Peyer's patch (tissue), 4 donors: ENCODE data around the gene SOX18. TPM values are rescaled to one million over a fixed set of nuclear protein-coding genes. Genes with fewer than 3 reads are reported as not detected.
A peak's percentile ranks its signal among the peaks of the same experiment; 100 is the strongest.

Source experiments
- DNase-seq, 3 donors: peaks; one replicate each; pipeline ENCODE4 v3.0.0-alpha.2; 2017 to 2019
- H3K27ac ChIP-seq, 4 donors: fragments of 200-600 bp; sonication (generic); one replicate each; pipeline ENCODE4 v1.5.1; 2016 to 2019
- H3K27me3 ChIP-seq, 2 donors: fragments of 200-600 bp; sonication (generic); one replicate each; pipeline ENCODE4 v1.5.1; 2019
- H3K36me3 ChIP-seq, 3 donors: fragments of 200-600 bp; sonication (generic); one replicate each; pipeline ENCODE4 v1.5.1; 2016 to 2019
- H3K4me1 ChIP-seq, 4 donors: fragments of 200-600 bp; sonication (generic); one replicate each; pipeline ENCODE4 v1.5.1; 2016 to 2019
- H3K4me3 ChIP-seq, 4 donors: fragments of 200-600 bp; sonication (generic); 1 replicate in 3 of 4; 2 replicates in 1 of 4; pipeline ENCODE4 v1.5.1; 2016 to 2019; ENCODE audit warnings: mild to moderate bottlenecking in 1 of 4
- H3K9me3 ChIP-seq, 4 donors: fragments of 200-600 bp; sonication (generic); one replicate each; pipeline ENCODE4 v1.5.1; 2016 to 2019; ENCODE audit warnings: mild to moderate bottlenecking in 1 of 4
- CTCF ChIP-seq, 6 experiments: fragments of 450-650 bp in 4 of 6; fragments of 200-600 bp in 2 of 6; sonication (generic) in 1 of 6; IDR thresholded peaks; one replicate each; pipeline ENCODE4 v1.5.1; 2017 to 2019; ENCODE audit warnings: antibody characterized with exemption in 6 of 6, mild to moderate bottlenecking in 3 of 6, moderate library complexity in 1 of 6
- POLR2A ChIP-seq, 2 donors: fragments of 450-650 bp; IDR thresholded peaks; one replicate each; pipeline ENCODE4 v1.5.1; 2017; ENCODE audit warnings: antibody characterized with exemption in 2 of 2, mild to moderate bottlenecking in 2 of 2, moderate library complexity in 2 of 2
- total RNA-seq, 4 donors: library from RNA; depleted of rRNA; stranded (reverse); fragments of >200 nt; gene quantifications; one replicate each; pipeline ENCODE4 v1.1.0, GENCODE V29; 2016

Gene SOX18
- total RNA-seq, 4 donors from 2014 or later = 2.8 to 6.6 (median 3.4) TPM; not detected in 1

- no peak for DNase-seq
- Histone ChIP-seq H3K27me3 (peaks cover 0 to 32% of the 10 kb centered on the region in 2 donors), H3K4me1 (peaks cover 0 to 24% (median 9%) of the 10 kb centered on the region in 4 donors), H3K4me3 (peak overlapping the region in 1 of 4 donors; percentile 37), H3K27ac (peak overlapping the region in 3 of 4 donors; percentile 31 to 65 (median 57)), H3K36me3 (no peaks in the 10 kb centered on the region), H3K9me3 (no peaks in the 10 kb centered on the region)
- TF ChIP-seq CTCF (IDR thresholded peaks at IDR 0.05) = no peak
- TF ChIP-seq POLR2A (IDR thresholded peaks at IDR 0.05) = no peak
Observed at GRCh38 chr20:64050261-64051032, 1.0 kb upstream of the SOX18 start.

- peak overlapping the region in 3 of 4 donors; percentile 36 to 37 (median 37) for H3K4me3 ChIP-seq
Observed at GRCh38 chr20:64049878-64050260, 430 bp upstream of the SOX18 start.

GRCh38 chr20:64048402-64049044, 916 bp downstream of the SOX18 start:
- no peaks in the 10 kb centered on the region for H3K36me3 ChIP-seq
- H3K27ac ChIP-seq = no peak overlapping the region
- H3K27me3 ChIP-seq = peaks cover 0 to 32% of the 10 kb centered on the region in 2 donors
- no peak for DNase-seq
- peak overlapping the region in 3 of 4 donors; percentile 36 to 37 (median 37) for H3K4me3 ChIP-seq
- no peaks in the 10 kb centered on the region for H3K9me3 ChIP-seq
- peaks cover 0 to 24% (median 9%) of the 10 kb centered on the region in 4 donors for H3K4me1 ChIP-seq
- no peak for TF ChIP-seq CTCF (IDR thresholded peaks at IDR 0.05)
- no peak for TF ChIP-seq POLR2A (IDR thresholded peaks at IDR 0.05)

More at GRCh38 chr20:64049878-64050260, 430 bp upstream of the SOX18 start:
- Histone ChIP-seq H3K4me1 (peaks cover 0 to 24% (median 9%) of the 10 kb centered on the region in 4 donors), H3K27ac (peak overlapping the region in 3 of 4 donors; percentile 31 to 65 (median 59)), H3K9me3 (no peaks in the 10 kb centered on the region), H3K27me3 (peaks cover 0 to 32% of the 10 kb centered on the region in 2 donors), H3K36me3 (no peaks in the 10 kb centered on the region)
- DNase-seq = no peak
- TF ChIP-seq POLR2A (IDR thresholded peaks at IDR 0.05) = no peak
- TF ChIP-seq CTCF (IDR thresholded peaks at IDR 0.05) = no peak

GRCh38 chr20:64047968-64048401, 1.5 kb downstream of the SOX18 start:
- no peaks in the 10 kb centered on the region for H3K36me3 ChIP-seq
- H3K4me3 ChIP-seq = peak overlapping the region in 3 of 4 donors; percentile 3 to 37 (median 37)
- H3K9me3 ChIP-seq = no peaks in the 10 kb centered on the region
- no peak for DNase-seq
- H3K27ac ChIP-seq = no peak overlapping the region
- peaks cover 0 to 32% of the 10 kb centered on the region in 2 donors for H3K27me3 ChIP-seq
- H3K4me1 ChIP-seq = peaks cover 0 to 24% (median 9%) of the 10 kb centered on the region in 4 donors
- TF ChIP-seq CTCF (IDR thresholded peaks at IDR 0.05) (no peak), POLR2A (IDR thresholded peaks at IDR 0.05) (no peak)

GRCh38 chr20:64047046-64047389, 2.4 kb downstream of the SOX18 start:
- Histone ChIP-seq H3K36me3 (no peaks in the 10 kb centered on the region), H3K4me3 (peak overlapping the region in 1 of 4 donors; percentile 37), H3K4me1 (peaks cover 0 to 30% (median 13%) of the 10 kb centered on the region in 4 donors), H3K9me3 (no peaks in the 10 kb centered on the region), H3K27ac (no peak overlapping the region), H3K27me3 (peaks cover 0 to 36% of the 10 kb centered on the region in 2 donors)
- TF ChIP-seq POLR2A (IDR thresholded peaks at IDR 0.05) (no peak), CTCF (IDR thresholded peaks at IDR 0.05) (no peak)
- no peak for DNase-seq
